GM12891 (cell line): ENCODE results near the gene MRAS.

Experiments used
- DNase-seq: peaks from one replicate; pipeline ENCODE4 v3.0.0; 2011; ENCODE audit warnings: low spot score; ENCODE audit not compliant: insufficient read length
- FAIRE-seq: peaks from 2 replicates; lab custom pipeline; 2011; peaks lifted over from hg19 to GRCh38; lab: Jason Lieb, UNC
- PAX5 ChIP-seq: IDR thresholded peaks from 2 replicates; pipeline ENCODE4 v1.6.1; 2011; ENCODE audit warnings: low read length, moderate library complexity, mild to moderate bottlenecking; ENCODE audit not compliant: insufficient read depth, severe bottlenecking
- POLR2A ChIP-seq: IDR thresholded peaks from 2 replicates; pipeline ENCODE4 v1.6.1; 2011; ENCODE audit warnings: low read depth, low read length, control low read depth
- POLR2AphosphoS5 ChIP-seq: IDR thresholded peaks from 2 replicates; pipeline ENCODE4 v1.6.1; 2011; ENCODE audit warnings: low read depth, low read length, control low read depth
- POU2F2 ChIP-seq: IDR thresholded peaks from 2 replicates; pipeline ENCODE4 v1.6.1; 2011; ENCODE audit warnings: low read depth, mild to moderate bottlenecking, control low read depth, low read length, moderate library complexity
- SPI1 ChIP-seq: IDR thresholded peaks from 2 replicates; pipeline ENCODE4 v1.6.1; 2011; ENCODE audit warnings: low read depth, low read length, control low read depth
- TAF1 ChIP-seq: IDR thresholded peaks from 2 replicates; pipeline ENCODE4 v1.6.1; 2011; ENCODE audit warnings: low read depth, low read length, control low read depth

Gene MRAS

GRCh38 chr3:138338244-138338643 lies 10.1 kb upstream of the MRAS start:
- TF ChIP-seq POLR2A = no peak
- TF ChIP-seq SPI1 = no peak
- no peak for TF ChIP-seq POLR2AphosphoS5
- no peak for TF ChIP-seq POU2F2
- TF ChIP-seq TAF1 = no peak
- TF ChIP-seq PAX5 = no peak
- FAIRE-seq = no peak
- no peak for DNase-seq

DNA sequence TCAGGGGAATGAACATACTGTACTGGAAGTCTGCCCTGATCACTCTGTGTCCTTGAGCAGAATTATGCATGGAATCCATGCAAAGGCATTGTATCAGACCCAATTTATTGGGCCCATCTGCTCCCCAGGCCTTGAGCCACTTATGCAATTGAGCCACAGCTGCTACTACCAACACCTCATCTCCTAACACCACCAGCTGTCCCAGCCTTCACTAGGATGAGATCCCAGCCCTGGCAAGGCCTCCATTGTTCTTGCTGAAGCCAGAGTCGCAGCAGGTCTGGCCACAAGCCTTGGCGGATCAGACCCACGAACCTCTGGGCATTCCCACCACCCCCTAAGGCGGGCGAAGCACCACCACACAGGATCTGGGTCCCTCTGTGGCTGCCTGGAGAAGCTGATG lies 9.6 kb upstream of the MRAS start:
- no peak for TF ChIP-seq POLR2AphosphoS5
- TF ChIP-seq POU2F2 = no peak
- TF ChIP-seq POLR2A = no peak
- TF ChIP-seq PAX5 = no peak
- no peak for TF ChIP-seq TAF1
- TF ChIP-seq SPI1 = no peak
- FAIRE-seq (no peak), DNase-seq (no peak)

DNA sequence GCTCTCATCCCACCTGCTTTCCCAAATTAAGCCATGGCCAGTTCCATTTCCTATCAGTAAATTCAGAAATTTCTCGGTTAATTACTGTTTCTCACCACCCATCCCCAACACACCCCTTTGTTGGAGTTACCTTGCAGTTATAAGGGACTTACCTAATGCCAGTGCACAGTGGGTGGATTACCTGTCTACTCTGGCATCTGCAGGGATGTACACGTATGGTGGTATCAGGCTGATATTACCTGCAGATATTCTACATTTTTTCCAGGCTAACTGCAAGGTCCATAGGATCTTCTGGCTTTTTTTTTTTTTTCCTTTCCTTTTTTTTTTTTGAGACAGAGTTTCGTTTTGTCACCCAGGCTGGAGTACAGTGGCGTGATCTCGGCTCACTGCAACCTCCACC lies 7.9 kb upstream of the MRAS start:
- TF ChIP-seq POLR2A = no peak
- TF ChIP-seq POLR2AphosphoS5 = no peak
- no peak for TF ChIP-seq POU2F2
- no peak for TF ChIP-seq PAX5
- no peak for TF ChIP-seq SPI1
- TF ChIP-seq TAF1 = no peak
- FAIRE-seq (no peak), DNase-seq (no peak)

- TF ChIP-seq SPI1 (no peak), POLR2A (no peak), TAF1 (no peak), POLR2AphosphoS5 (no peak), PAX5 (no peak), POU2F2 (no peak)
- no peak for FAIRE-seq
- DNase-seq = no peak
These were observed 3.6 kb upstream of the MRAS start for GRCh38 chr3:138344754-138345153.

- DNase-seq (no peak), FAIRE-seq (no peak)
- no peak for TF ChIP-seq PAX5
- no peak for TF ChIP-seq TAF1
- TF ChIP-seq SPI1 = no peak
- no peak for TF ChIP-seq POLR2A
- TF ChIP-seq POU2F2 = no peak
- no peak for TF ChIP-seq POLR2AphosphoS5
These were observed 668 bp downstream of the MRAS start for GRCh38 chr3:138348754-138349739.

DNA sequence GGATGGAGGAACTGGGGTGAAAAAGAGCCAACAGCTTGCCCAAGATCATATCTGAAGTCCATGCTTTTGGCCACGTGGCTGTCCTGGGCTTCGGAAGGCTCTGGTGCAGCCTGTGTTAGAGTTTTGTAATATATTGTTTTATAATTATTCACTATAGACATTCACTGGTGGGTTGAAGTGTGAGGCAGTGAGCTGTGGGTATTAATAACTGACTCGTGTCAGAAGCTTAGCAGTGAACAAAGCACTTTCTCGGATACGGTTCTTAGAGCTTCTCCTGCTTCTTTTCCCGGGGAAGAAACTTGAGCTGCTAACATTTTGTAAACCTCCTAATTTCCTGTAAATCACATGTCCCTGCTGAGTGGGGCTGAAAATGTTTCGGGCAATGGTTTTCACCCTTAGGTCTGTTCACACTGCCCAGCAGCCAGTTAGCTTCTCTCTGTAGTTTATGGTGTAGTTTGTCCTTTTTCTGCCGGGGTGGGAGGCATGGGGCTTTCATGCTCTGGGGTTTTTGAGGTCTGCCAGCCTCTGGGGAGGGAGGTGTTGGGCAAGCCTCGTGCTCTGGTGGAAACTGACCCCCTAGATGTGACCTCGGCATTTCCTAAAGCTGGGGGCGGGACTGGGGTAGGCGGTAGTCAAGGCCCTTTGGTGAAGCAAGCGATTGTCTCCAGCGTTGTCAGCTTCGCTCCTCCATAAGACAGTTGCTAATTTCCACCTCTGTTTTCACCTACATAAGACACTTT lies 1.7 kb downstream of the MRAS start:
- DNase-seq (no peak), FAIRE-seq (no peak)
- TF ChIP-seq POLR2A = no peak
- TF ChIP-seq POU2F2 = no peak
- TF ChIP-seq TAF1 = no peak
- TF ChIP-seq PAX5 = no peak
- no peak for TF ChIP-seq POLR2AphosphoS5
- TF ChIP-seq SPI1 = no peak

- TF ChIP-seq SPI1 = no peak
- TF ChIP-seq TAF1 = no peak
- TF ChIP-seq POLR2A = no peak
- DNase-seq (no peak), FAIRE-seq (no peak)
These were observed 2.8 kb downstream of the MRAS start for GRCh38 chr3:138351151-138351550.

- TF ChIP-seq PAX5 (no peak), POLR2AphosphoS5 (no peak), POU2F2 (no peak), TAF1 (no peak), POLR2A (no peak), SPI1 (no peak)
- FAIRE-seq = no peak
- no peak for DNase-seq
These were observed 3.7 kb downstream of the MRAS start for GRCh38 chr3:138351916-138352550.

- TF ChIP-seq POU2F2 (no peak), SPI1 (no peak), TAF1 (no peak), POLR2AphosphoS5 (no peak), PAX5 (no peak), POLR2A (no peak)
- FAIRE-seq (no peak), DNase-seq (no peak)
These were observed 6.0 kb downstream of the MRAS start for GRCh38 chr3:138354376-138354775.
